Loucy (cell line): ENCODE data around the gene SLCO2A1.

Experiments
- H2AFZ ChIP-seq: fragments of 200-600 bp; sonication (generic); 2 replicates; pipeline ENCODE4 v1.6.0; 2016; ENCODE audit warnings: antibody characterized with exemption, mild to moderate bottlenecking, low read length, moderate library complexity
- H3F3A ChIP-seq: fragments of 200-600 bp; 2 replicates; pipeline ENCODE4 v1.6.0; 2016; ENCODE audit warnings: antibody characterized with exemption, low read depth, mild to moderate bottlenecking
- H3K27me3 ChIP-seq: fragments of 200-600 bp; sonication (generic); 2 replicates; pipeline ENCODE4 v1.6.1; 2014; ENCODE audit warnings: low read length, mild to moderate bottlenecking; ENCODE audit not compliant: insufficient read depth, poor library complexity, severe bottlenecking
- H3K36me3 ChIP-seq: fragments of 200-600 bp; sonication (generic); 2 replicates; pipeline ENCODE4 v1.6.1; 2016; ENCODE audit warnings: low read length; ENCODE audit not compliant: insufficient read depth
- H3K4me1 ChIP-seq: fragments of 200-600 bp; sonication (generic); 2 replicates; pipeline ENCODE4 v1.5.1; 2014; ENCODE audit warnings: low read length, mild to moderate bottlenecking; ENCODE audit not compliant: insufficient read depth, poor library complexity, severe bottlenecking
- H3K4me2 ChIP-seq: fragments of 200-600 bp; sonication (generic); 2 replicates; pipeline ENCODE4 v1.6.0; 2014; ENCODE audit warnings: antibody characterized with exemption, low read length, low read depth, mild to moderate bottlenecking; ENCODE audit not compliant: poor library complexity, severe bottlenecking
- H3K4me3 ChIP-seq: fragments of 200-600 bp; sonication (generic); 2 replicates; pipeline ENCODE4 v1.5.1; 2014; ENCODE audit warnings: low read length, mild to moderate bottlenecking, mixed read lengths; ENCODE audit not compliant: poor library complexity, severe bottlenecking
- H3K79me2 ChIP-seq: fragments of 200-600 bp; sonication (generic); 2 replicates; pipeline ENCODE4 v1.6.1; 2014; ENCODE audit warnings: low read length; ENCODE audit not compliant: insufficient read depth
- H3K9ac ChIP-seq: fragments of 200-600 bp; sonication (generic); 2 replicates; pipeline ENCODE4 v1.6.0; 2014; ENCODE audit warnings: mild to moderate bottlenecking, low read depth, low read length, moderate library complexity; ENCODE audit not compliant: poor library complexity, severe bottlenecking
- H3K9me2 ChIP-seq: fragments of 200-600 bp; sonication (generic); replicated peaks from 2 replicates; pipeline ENCODE4 v1.6.1; 2016; ENCODE audit warnings: low read depth, low read length, mixed read lengths
- H3K9me3 ChIP-seq: fragments of 200-600 bp; sonication (generic); 2 replicates; pipeline ENCODE4 v1.6.1; 2014; ENCODE audit warnings: mild to moderate bottlenecking, antibody characterized with exemption, low read length, low read depth; ENCODE audit not compliant: insufficient read depth
- H4K20me1 ChIP-seq: fragments of 200-600 bp; sonication (generic); 2 replicates; pipeline ENCODE4 v1.6.0; 2014; ENCODE audit warnings: antibody characterized with exemption, low read length, mild to moderate bottlenecking; ENCODE audit not compliant: insufficient read depth, poor library complexity, severe bottlenecking
- CTCF ChIP-seq: fragments of 200-600 bp; sonication (generic); conservative IDR thresholded peaks from 2 replicates; pipeline ENCODE4 v1.5.1; 2014; ENCODE audit warnings: mild to moderate bottlenecking, antibody characterized with exemption, low read length
- EZH2phosphoT487 ChIP-seq: fragments of 200-600 bp; IDR thresholded peaks from 2 replicates; pipeline ENCODE4 v1.6.1; 2018; ENCODE audit warnings: antibody characterized with exemption, mild to moderate bottlenecking, moderate library complexity, borderline replicate concordance

SLCO2A1 gene

GRCh38 chr3:133970916-133971315, 58.8 kb downstream of the SLCO2A1 start:
- no peak overlapping the region for H3K9ac ChIP-seq
- H2AFZ ChIP-seq: no peak overlapping the region
- no peaks in the 10 kb centered on the region for H3F3A ChIP-seq
- H3K9me2 ChIP-seq: no peaks in the 10 kb centered on the region
- H3K36me3 ChIP-seq: no peaks in the 10 kb centered on the region
- H3K4me2 ChIP-seq: no peak overlapping the region
- TF ChIP-seq CTCF (no peak), EZH2phosphoT487 (no peak)
- H3K4me3 ChIP-seq: no peak overlapping the region
- peaks cover 10% of the 10 kb centered on the region for H3K9me3 ChIP-seq
- H3K4me1 ChIP-seq: peaks cover 8% of the 10 kb centered on the region
- H3K79me2 ChIP-seq: no peaks in the 10 kb centered on the region
- H3K27me3 ChIP-seq: no peaks in the 10 kb centered on the region
- no peaks in the 10 kb centered on the region for H4K20me1 ChIP-seq

GRCh38 chr3:133970339-133970738, 59.4 kb downstream of the SLCO2A1 start:
- Histone ChIP-seq H3K4me2 (no peak overlapping the region), H3F3A (no peaks in the 10 kb centered on the region), H3K36me3 (no peaks in the 10 kb centered on the region), H3K9ac (no peak overlapping the region), H3K27me3 (no peaks in the 10 kb centered on the region), H3K79me2 (no peaks in the 10 kb centered on the region), H2AFZ (no peak overlapping the region), H3K4me3 (no peak overlapping the region), H3K9me3 (peaks cover 10% of the 10 kb centered on the region), H3K4me1 (peaks cover 13% of the 10 kb centered on the region), H3K9me2 (no peaks in the 10 kb centered on the region), H4K20me1 (no peaks in the 10 kb centered on the region)
- TF ChIP-seq EZH2phosphoT487 (no peak), CTCF (no peak)

- Histone ChIP-seq H3K36me3 (no peaks in the 10 kb centered on the region), H3K9me2 (no peaks in the 10 kb centered on the region), H3K4me3 (no peak overlapping the region), H4K20me1 (no peaks in the 10 kb centered on the region), H3K27me3 (no peaks in the 10 kb centered on the region), H3F3A (no peaks in the 10 kb centered on the region), H2AFZ (no peak overlapping the region), H3K4me1 (peaks cover 25% of the 10 kb centered on the region), H3K9me3 (peaks cover 10% of the 10 kb centered on the region), H3K79me2 (no peaks in the 10 kb centered on the region), H3K4me2 (no peak overlapping the region), H3K9ac (no peak overlapping the region)
- TF ChIP-seq CTCF (no peak), EZH2phosphoT487 (no peak)
Observed at GRCh38 chr3:133967992-133968892, 61.5 kb downstream of the SLCO2A1 start.
